GM12864 (cell line): ENCODE measurements around the gene KDM4B.

Experiments
- DNase-seq: peaks from one replicate; pipeline ENCODE4 v3.0.0-alpha.2; 2011; ENCODE audit warnings: low read depth
- H3K4me3 ChIP-seq: 2 replicates; pipeline ENCODE4 v1.5.1; 2011; ENCODE audit warnings: mild to moderate bottlenecking, low read depth, low read length, control low read depth
- TF ChIP-seq, protein P1 (sequence below): IDR thresholded peaks from 2 replicates; pipeline ENCODE4 v1.5.1; 2011; ENCODE audit warnings: low read depth, mild to moderate bottlenecking, moderate library complexity, low read length, control low read depth, inconsistent platforms; ENCODE audit errors: missing control alignments

KDM4B gene

GRCh38 chr19:5080030-5080654, 111.2 kb downstream of the KDM4B start:
- TF ChIP-seq, protein P1, sequence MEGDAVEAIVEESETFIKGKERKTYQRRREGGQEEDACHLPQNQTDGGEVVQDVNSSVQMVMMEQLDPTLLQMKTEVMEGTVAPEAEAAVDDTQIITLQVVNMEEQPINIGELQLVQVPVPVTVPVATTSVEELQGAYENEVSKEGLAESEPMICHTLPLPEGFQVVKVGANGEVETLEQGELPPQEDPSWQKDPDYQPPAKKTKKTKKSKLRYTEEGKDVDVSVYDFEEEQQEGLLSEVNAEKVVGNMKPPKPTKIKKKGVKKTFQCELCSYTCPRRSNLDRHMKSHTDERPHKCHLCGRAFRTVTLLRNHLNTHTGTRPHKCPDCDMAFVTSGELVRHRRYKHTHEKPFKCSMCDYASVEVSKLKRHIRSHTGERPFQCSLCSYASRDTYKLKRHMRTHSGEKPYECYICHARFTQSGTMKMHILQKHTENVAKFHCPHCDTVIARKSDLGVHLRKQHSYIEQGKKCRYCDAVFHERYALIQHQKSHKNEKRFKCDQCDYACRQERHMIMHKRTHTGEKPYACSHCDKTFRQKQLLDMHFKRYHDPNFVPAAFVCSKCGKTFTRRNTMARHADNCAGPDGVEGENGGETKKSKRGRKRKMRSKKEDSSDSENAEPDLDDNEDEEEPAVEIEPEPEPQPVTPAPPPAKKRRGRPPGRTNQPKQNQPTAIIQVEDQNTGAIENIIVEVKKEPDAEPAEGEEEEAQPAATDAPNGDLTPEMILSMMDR = no peak
- DNase-seq = no peak
- no peak overlapping the region for H3K4me3 ChIP-seq

DNA sequence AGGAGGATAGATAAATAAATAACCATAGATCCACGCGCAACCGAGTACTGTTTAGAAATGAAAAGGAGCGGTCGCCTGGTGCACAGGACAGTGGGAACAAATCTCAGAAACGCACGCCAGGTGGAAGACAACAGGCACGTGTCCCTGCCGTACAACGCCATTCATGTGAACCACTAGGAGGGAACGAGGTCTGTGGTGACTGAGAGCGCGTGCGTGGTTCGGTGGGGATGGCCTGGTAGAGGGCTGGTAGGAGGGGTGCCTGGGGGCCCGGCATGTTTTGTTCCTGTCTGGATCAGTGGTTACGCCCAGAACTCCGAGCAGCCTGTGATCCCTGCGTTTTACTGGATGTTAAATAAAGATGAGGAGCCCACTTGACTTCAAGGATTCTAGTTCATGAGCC, 111.9 kb downstream of the KDM4B start:
- no peak for DNase-seq
- TF ChIP-seq, protein P1 = no peak
- H3K4me3 ChIP-seq = no peak overlapping the region

GRCh38 chr19:5081443-5082161, 112.7 kb downstream of the KDM4B start:
- TF ChIP-seq, protein P1 = no peak

DNA sequence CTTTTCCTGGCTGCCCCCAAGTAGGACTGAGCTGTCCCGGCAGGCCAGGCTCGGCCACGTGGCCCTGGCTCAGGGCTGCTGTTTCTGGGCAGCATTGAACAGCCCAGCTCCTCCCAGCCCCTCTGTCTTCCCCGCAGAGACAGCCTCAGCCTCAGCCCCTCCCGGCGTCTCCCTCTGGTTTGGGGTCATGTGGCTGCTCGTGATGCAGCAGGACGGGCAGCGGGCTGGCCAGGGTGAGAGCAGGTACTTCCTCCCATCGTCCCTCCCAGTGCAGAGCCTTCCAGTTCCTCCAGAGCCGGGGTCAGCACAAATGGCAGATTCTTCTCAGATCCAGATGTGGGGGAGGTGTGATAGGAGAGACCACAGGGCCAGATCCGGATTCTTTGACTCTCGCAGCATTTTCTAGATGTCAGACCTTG, 114.6 kb downstream of the KDM4B start:
- TF ChIP-seq, protein P1 = no peak
- DNase-seq = no peak
- no peak overlapping the region for H3K4me3 ChIP-seq

More at GRCh38 chr19:5081443-5082161, 112.7 kb downstream of the KDM4B start:
- no peak for DNase-seq
- H3K4me3 ChIP-seq = no peak overlapping the region

DNA sequence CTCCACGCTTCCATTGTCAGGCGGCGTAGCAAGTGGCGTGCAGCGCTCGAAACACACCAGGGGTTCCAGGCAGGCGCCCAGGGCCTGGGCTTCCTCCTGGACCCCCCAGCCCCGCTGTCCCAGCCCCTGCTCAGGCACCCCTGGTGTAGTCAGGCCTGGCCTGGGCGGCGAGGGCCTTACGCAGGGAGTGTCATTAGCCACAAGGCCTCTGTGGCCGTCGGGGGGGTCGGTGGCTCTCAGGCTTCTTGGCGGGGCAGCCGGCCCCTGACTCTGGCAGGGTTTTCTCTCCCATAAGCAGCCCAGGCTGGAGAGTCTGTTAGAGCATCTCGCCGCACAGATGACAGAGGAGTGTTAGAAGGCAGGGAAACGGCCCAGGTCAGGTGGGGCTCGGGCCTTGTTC, 116.7 kb downstream of the KDM4B start:
- no peak for DNase-seq
- no peak overlapping the region for H3K4me3 ChIP-seq
- TF ChIP-seq, protein P1 = no peak

DNA sequence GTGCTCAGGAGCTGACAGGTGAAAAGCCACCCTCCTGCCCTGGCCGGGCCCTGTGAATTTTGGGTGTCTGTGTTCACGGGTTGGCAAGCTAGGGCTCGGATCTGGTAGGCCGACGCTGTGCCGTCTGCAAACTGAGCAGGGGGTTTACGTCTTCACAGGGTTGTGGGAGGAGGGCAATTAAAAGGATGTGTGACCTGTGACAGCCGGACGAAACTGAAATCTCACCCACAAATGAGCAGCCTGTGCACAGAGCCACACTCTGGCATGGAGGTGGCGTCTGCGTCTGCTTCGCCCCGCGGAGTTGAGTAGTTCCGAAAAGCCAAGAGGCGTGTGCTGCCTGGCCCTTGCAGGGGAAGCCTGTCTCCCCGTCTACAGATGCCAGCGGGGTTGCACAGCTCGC, 117.3 kb downstream of the KDM4B start:
- no peak for DNase-seq
- TF ChIP-seq, protein P1 = no peak
- H3K4me3 ChIP-seq = no peak overlapping the region
